GM12878 (cell line): ENCODE results near the gene PLCB2. TPM values are rescaled to one million over a fixed set of nuclear protein-coding genes. Genes with fewer than 3 reads are reported as not detected.

ENCODE experiments used
- ATAC-seq: fragments of 200-7000 bp; cut with Tn5 transposase; 3 replicates; pipeline ENCODE4 v1.9.1; 2020; ENCODE audit warnings: mild to moderate bottlenecking, moderate library complexity
- BruUV-seq: library from RNA; stranded (reverse); fragments of 400-500 nt; replicated peaks from 2 replicates; lab custom pipeline; 2021; lab: Mats Ljungman, UMichigan
- CTCF ChIA-PET: fragments of 300-600 bp; sonication (Branson Sonifier 250); formaldehyde crosslinking; extraction: SDS; loops from one replicate; lab custom pipeline; 2021; ENCODE audit warnings: inconsistent platforms; lab: Yijun Ruan, JAX
- POLR2A ChIA-PET: fragments of 350-600 bp; formaldehyde crosslinking; extraction: SDS; loops from one replicate; lab custom pipeline; 2021; ENCODE audit warnings: inconsistent platforms; lab: Charles Lee
- RAD21 ChIA-PET: fragments of 300-600 bp; sonication (Branson Sonifier 250); formaldehyde crosslinking; loops from one replicate; lab custom pipeline; 2023; ENCODE audit warnings: antibody characterized with exemption; ENCODE audit not compliant: unreplicated experiment; lab: Charles Lee
- SMC1A ChIA-PET: fragments of 300-600 bp; sonication (Branson Sonifier 250); formaldehyde crosslinking; loops from one replicate; lab custom pipeline; 2023; ENCODE audit not compliant: unreplicated experiment, uncharacterized antibody; lab: Charles Lee
- DNase-seq: peaks from one replicate; pipeline ENCODE4 v3.0.0-alpha.2; 2011; ENCODE audit warnings: low read depth, low spot score
- FAIRE-seq: peaks from 3 replicates; lab custom pipeline; 2011; peaks lifted over from hg19 to GRCh38; lab: Jason Lieb, UNC
- H2AFZ ChIP-seq: 2 replicates; pipeline ENCODE4 v1.6.0; 2011; ENCODE audit warnings: low read depth, low read length, control low read depth; ENCODE audit not compliant: control insufficient read depth
- H3K27ac ChIP-seq: 2 replicates; pipeline ENCODE4 v1.5.1; 2011; ENCODE audit warnings: control low read depth; ENCODE audit not compliant: control insufficient read depth, insufficient read depth
- H3K27me3 ChIP-seq, 2 experiments: replicated peaks in 1 of 2; 2 replicates each; pipeline versions ENCODE4 v1.6.0 to v1.6.1; 2011; ENCODE audit warnings: low read length in 1 of 2; ENCODE audit not compliant: control insufficient read depth in 2 of 2, insufficient read depth in 2 of 2
- H3K36me3 ChIP-seq, 2 experiments: 2 replicates each; pipeline ENCODE4 v1.5.1; 2011; ENCODE audit warnings: low read length in 1 of 2; ENCODE audit not compliant: control insufficient read depth in 2 of 2, insufficient read depth in 2 of 2
- H3K4me1 ChIP-seq: 2 replicates; pipeline ENCODE4 v1.6.1; 2011; ENCODE audit warnings: mild to moderate bottlenecking, low read length, moderate library complexity, mixed read lengths; ENCODE audit not compliant: control insufficient read depth, insufficient read depth
- H3K4me2 ChIP-seq: 2 replicates; pipeline ENCODE4 v1.6.0; 2011; ENCODE audit warnings: control low read depth; ENCODE audit not compliant: control insufficient read depth, insufficient read depth
- H3K4me3 ChIP-seq: fragments of 200-600 bp; sonication (generic); 2 replicates; pipeline ENCODE4 v1.5.1; 2016
- H3K79me2 ChIP-seq: 2 replicates; pipeline ENCODE4 v1.6.0; 2011; ENCODE audit warnings: low read length; ENCODE audit not compliant: control insufficient read depth, insufficient read depth
- H3K9ac ChIP-seq: 2 replicates; pipeline ENCODE4 v1.8.0; 2011; ENCODE audit warnings: low read length, control low read depth, mixed read lengths; ENCODE audit not compliant: control insufficient read depth, insufficient read depth
- H3K9me3 ChIP-seq: replicated peaks from 3 replicates; pipeline ENCODE4 v1.5.1; 2011; ENCODE audit warnings: mild to moderate bottlenecking, low read length; ENCODE audit not compliant: control insufficient read depth, insufficient read depth
- H4K20me1 ChIP-seq: 2 replicates; pipeline ENCODE4 v1.6.0; 2011; ENCODE audit not compliant: control insufficient read depth, insufficient read depth
- ASH2L ChIP-seq: fragments of 300-600, 200-600 bp; sonication (generic); IDR thresholded peaks from 2 replicates; pipeline ENCODE4 v1.6.1; 2017; ENCODE audit warnings: low read depth, mild to moderate bottlenecking, borderline replicate concordance
- BCL11A ChIP-seq: IDR thresholded peaks from 2 replicates; pipeline ENCODE4 v1.6.1; 2011; ENCODE audit warnings: low read depth, low read length
- BRCA1 ChIP-seq: IDR thresholded peaks from 2 replicates; pipeline ENCODE4 v1.6.1; 2011; ENCODE audit warnings: low read depth, low read length, improper control_type of control experiment
- CBX5 ChIP-seq: sonication (generic); IDR thresholded peaks from 2 replicates; pipeline ENCODE4 v1.6.1; 2016; ENCODE audit warnings: low read depth, moderate library complexity, mild to moderate bottlenecking, inconsistent platforms
- EGR1 ChIP-seq, 2 experiments: IDR thresholded peaks; 1 replicate in 1 of 2; 2 replicates in 1 of 2; pipeline ENCODE4 v1.6.1; 2011 to 2012; ENCODE audit warnings: low read depth in 2 of 2, low read length in 2 of 2, borderline replicate concordance in 1 of 2, mild to moderate bottlenecking in 1 of 2, moderate library complexity in 1 of 2
- IKZF2 ChIP-seq, 2 experiments: fragments of 450-650 bp; IDR thresholded peaks; 2 replicates each; pipeline ENCODE4 v1.6.1; 2017; ENCODE audit warnings: mild to moderate bottlenecking in 2 of 2, moderate library complexity in 2 of 2
- KAT2A ChIP-seq: conservative IDR thresholded peaks from 2 replicates; pipeline ENCODE4 v1.6.1; 2011; ENCODE audit warnings: low read depth, low read length; ENCODE audit not compliant: control insufficient read depth
- RAD51 ChIP-seq: fragments of 450-650 bp; IDR thresholded peaks from 2 replicates; pipeline ENCODE4 v1.6.1; 2016; ENCODE audit warnings: moderate library complexity, mild to moderate bottlenecking, inconsistent platforms
- SIX5 ChIP-seq: IDR thresholded peaks from 2 replicates; pipeline ENCODE4 v1.6.1; 2011; ENCODE audit warnings: mild to moderate bottlenecking, low read depth, low read length, moderate library complexity; ENCODE audit not compliant: severe bottlenecking
- WGBS: methylation state at CpG from one replicate; pipeline ENCODE4 v1.1.6; 2016; ENCODE audit warnings: low lambda C conversion rate; ENCODE audit not compliant: insufficient replicate concordance, insufficient coverage; ENCODE audit errors: missing lambda C conversion rate; 5-methylcytosine and 5-hydroxymethylcytosine counted together
- in situ Hi-C: fragments of 300-500 bp; cut with MboI; formaldehyde crosslinking; loops from 9 replicates; pipeline ENCODE4 v1.14.3; 2018; ENCODE audit warnings: mixed read lengths
- intact Hi-C: fragments of 100-400 bp; cut with micrococcal nuclease; formaldehyde crosslinking; loops from one replicate; pipeline ENCODE4 v1.14.2; 2022; ENCODE audit not compliant: unreplicated experiment
- polyA plus RNA-seq, 11 experiments: library from polyadenylated mRNA; depleted of rRNA in 4 of 11; unstranded in 6 of 11; stranded (reverse) in 5 of 11; fragments of >200 nt; fragmentation: Nextera tagmentation in 4 of 11; fragmentation: Illumina TruSeq in 1 of 11; extraction: Ambion mirVana in 4 of 11; extraction: Trizol in 1 of 11; gene quantifications; 1 replicate in 1 of 11; 2 replicates in 10 of 11; pipeline versions ENCODE4 v1.2.1 to v1.2.3, GENCODE V29; 2011 to 2016; ENCODE audit warnings: inconsistent platforms in 2 of 11, missing spikeins in 2 of 11, low read depth in 1 of 11
- total RNA-seq, 4 experiments: library from RNA; depleted of rRNA in 3 of 4; stranded (reverse); fragments of >200 nt in 3 of 4; fragmentation: Illumina TruSeq in 1 of 4; extraction: Trizol in 1 of 4; gene quantifications; 2 replicates each; pipeline versions ENCODE4 v1.2.1 to v1.2.3, GENCODE V29; 2013 to 2021
- TF ChIP-seq, protein P1 (sequence below): fragments of 450-650 bp; IDR thresholded peaks from 2 replicates; pipeline ENCODE4 v1.6.1; 2016; ENCODE audit warnings: mild to moderate bottlenecking
- TF ChIP-seq, protein P2 (sequence below): fragments of 450-650 bp; formaldehyde crosslinking; IDR thresholded peaks from 2 replicates; pipeline ENCODE4 v1.5.0; 2022; ENCODE audit warnings: mild to moderate bottlenecking, missing genetic modification characterization
- TF ChIP-seq, protein P3 (sequence below): fragments of 450-650 bp; conservative IDR thresholded peaks from 2 replicates; pipeline ENCODE4 v1.6.1; 2017; ENCODE audit warnings: mild to moderate bottlenecking, moderate library complexity

Gene PLCB2
- total and polyA plus RNA-seq, 10 of the 15 experiments (the other 5 are each of a cell fraction or from before 2014, with no cell fraction given), result 1.2 to 39.4 (median 10.7) TPM

DNA sequence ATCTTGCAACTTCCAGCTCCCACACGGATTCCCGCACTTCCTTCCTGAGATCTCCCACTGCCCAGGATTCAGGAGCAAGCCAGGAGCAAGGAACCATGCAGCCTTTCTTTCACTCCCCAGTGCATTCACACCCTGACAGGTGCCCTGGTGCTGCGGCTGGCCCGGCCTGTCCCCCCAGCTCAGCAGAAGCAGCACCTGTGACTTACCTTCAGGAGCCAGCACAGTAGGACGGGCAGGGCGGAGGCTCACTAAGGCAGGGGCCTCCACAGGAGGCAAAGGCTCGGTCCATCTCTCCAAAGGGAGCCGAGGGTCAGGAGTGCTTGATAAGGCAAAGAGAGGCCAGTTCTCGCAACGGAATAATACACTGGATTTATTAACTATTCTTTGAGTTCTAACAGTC is 29.7 kb downstream of the PLCB2 start:
- 46% methylated on average over 10 of the region's 10 CpGs for WGBS
- no peaks in the 10 kb centered on the region for H3K36me3 ChIP-seq
- peaks cover 2 to 12% of the 10 kb centered on the region in 2 experiments; a peak in 3 of 4 replicates for H3K27me3 ChIP-seq
- H3K4me2 ChIP-seq, result no peak overlapping the region
- in situ Hi-C loops (loop anchor here (5.0 to 10.0 kb wide), 3 partner anchors 34 to 493 kb away; partner anchors contain the start of gene FSIP1), intact Hi-C loops (loop anchor here (5.0 to 10.0 kb wide), 3 partner anchors 144 to 393 kb away; partner anchors contain the start of gene BMF)
- BruUV-seq, result no TSS peak
- H3K9ac ChIP-seq, result no peak overlapping the region
- SMC1A ChIA-PET, result interaction anchor here (1.3 to 4.8 kb wide), 5 partner anchors 33 to 233 kb away, joined by 5 to 83 read pairs (median 26); partner anchors contain the start of gene PLCB2
- POLR2A ChIA-PET, result interaction anchor here (1.7 kb wide), 1 partner anchor 60 kb away, joined by 6 read pairs; no protein-coding TSS in a partner anchor
- FAIRE-seq (no peak), DNase-seq (no peak), ATAC-seq (no peak)
- RAD21 ChIA-PET, result interaction anchor here (1.2 to 5.7 kb wide), 5 partner anchors 32 to 233 kb away, joined by 3 to 93 read pairs (median 11); partner anchors contain the start of genes CCDC9B and PLCB2
- no peaks in the 10 kb centered on the region; the same call in 1 of the 2 replicates for H4K20me1 ChIP-seq
- peaks cover 11% of the 10 kb centered on the region for H3K4me1 ChIP-seq
- H3K79me2 ChIP-seq, result no peaks in the 10 kb centered on the region
- H3K4me3 ChIP-seq, result no peak overlapping the region
- H3K9me3 ChIP-seq, result no peaks in the 10 kb centered on the region
- no peak overlapping the region for H3K27ac ChIP-seq
- no peak for TF ChIP-seq SIX5
- no peak for TF ChIP-seq RAD51
- TF ChIP-seq, protein P1, sequence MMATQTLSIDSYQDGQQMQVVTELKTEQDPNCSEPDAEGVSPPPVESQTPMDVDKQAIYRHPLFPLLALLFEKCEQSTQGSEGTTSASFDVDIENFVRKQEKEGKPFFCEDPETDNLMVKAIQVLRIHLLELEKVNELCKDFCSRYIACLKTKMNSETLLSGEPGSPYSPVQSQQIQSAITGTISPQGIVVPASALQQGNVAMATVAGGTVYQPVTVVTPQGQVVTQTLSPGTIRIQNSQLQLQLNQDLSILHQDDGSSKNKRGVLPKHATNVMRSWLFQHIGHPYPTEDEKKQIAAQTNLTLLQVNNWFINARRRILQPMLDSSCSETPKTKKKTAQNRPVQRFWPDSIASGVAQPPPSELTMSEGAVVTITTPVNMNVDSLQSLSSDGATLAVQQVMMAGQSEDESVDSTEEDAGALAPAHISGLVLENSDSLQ, result no peak
- TF ChIP-seq, protein P2, sequence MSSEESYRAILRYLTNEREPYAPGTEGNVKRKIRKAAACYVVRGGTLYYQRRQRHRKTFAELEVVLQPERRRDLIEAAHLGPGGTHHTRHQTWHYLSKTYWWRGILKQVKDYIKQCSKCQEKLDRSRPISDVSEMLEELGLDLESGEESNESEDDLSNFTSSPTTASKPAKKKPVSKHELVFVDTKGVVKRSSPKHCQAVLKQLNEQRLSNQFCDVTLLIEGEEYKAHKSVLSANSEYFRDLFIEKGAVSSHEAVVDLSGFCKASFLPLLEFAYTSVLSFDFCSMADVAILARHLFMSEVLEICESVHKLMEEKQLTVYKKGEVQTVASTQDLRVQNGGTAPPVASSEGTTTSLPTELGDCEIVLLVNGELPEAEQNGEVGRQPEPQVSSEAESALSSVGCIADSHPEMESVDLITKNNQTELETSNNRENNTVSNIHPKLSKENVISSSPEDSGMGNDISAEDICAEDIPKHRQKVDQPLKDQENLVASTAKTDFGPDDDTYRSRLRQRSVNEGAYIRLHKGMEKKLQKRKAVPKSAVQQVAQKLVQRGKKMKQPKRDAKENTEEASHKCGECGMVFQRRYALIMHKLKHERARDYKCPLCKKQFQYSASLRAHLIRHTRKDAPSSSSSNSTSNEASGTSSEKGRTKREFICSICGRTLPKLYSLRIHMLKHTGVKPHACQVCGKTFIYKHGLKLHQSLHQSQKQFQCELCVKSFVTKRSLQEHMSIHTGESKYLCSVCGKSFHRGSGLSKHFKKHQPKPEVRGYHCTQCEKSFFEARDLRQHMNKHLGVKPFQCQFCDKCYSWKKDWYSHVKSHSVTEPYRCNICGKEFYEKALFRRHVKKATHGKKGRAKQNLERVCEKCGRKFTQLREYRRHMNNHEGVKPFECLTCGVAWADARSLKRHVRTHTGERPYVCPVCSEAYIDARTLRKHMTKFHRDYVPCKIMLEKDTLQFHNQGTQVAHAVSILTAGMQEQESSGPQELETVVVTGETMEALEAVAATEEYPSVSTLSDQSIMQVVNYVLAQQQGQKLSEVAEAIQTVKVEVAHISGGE (CRISPR knock-in tag), result no peak
- TF ChIP-seq ASH2L, result no peak
- no peak for TF ChIP-seq BRCA1
- TF ChIP-seq, protein P3, sequence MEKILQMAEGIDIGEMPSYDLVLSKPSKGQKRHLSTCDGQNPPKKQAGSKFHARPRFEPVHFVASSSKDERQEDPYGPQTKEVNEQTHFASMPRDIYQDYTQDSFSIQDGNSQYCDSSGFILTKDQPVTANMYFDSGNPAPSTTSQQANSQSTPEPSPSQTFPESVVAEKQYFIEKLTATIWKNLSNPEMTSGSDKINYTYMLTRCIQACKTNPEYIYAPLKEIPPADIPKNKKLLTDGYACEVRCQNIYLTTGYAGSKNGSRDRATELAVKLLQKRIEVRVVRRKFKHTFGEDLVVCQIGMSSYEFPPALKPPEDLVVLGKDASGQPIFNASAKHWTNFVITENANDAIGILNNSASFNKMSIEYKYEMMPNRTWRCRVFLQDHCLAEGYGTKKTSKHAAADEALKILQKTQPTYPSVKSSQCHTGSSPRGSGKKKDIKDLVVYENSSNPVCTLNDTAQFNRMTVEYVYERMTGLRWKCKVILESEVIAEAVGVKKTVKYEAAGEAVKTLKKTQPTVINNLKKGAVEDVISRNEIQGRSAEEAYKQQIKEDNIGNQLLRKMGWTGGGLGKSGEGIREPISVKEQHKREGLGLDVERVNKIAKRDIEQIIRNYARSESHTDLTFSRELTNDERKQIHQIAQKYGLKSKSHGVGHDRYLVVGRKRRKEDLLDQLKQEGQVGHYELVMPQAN, result no peak
- no peak for TF ChIP-seq IKZF2 (IDR thresholded peaks at IDR 0.05)
- no peak for TF ChIP-seq EGR1 (IDR thresholded peaks at IDR 0.05; ENCODE audit: borderline replicate concordance in 1 of 2, low read depth in 2 of 2, low read length in 2 of 2)
- TF ChIP-seq CBX5, result no peak
- TF ChIP-seq BCL11A, result no peak
- no peak for TF ChIP-seq KAT2A
- TF ChIP-seq, all 136 proteins: peak for 0
- no peak overlapping the region for H2AFZ ChIP-seq
- CTCF ChIA-PET, result interaction anchor here (0.5 to 11.7 kb wide), 16 partner anchors 12 to 354 kb away, joined by 3 to 296 read pairs (median 10); partner anchors contain the start of genes CCDC9B and PLCB2
